Mesenteric fat pad (tissue), 1 donor: Measurements from ENCODE around the gene SLC25A2. TPM values are rescaled to one million over a fixed set of nuclear protein-coding genes. Genes with fewer than 3 reads are reported as not detected.
A peak's percentile ranks its signal among the peaks of the same experiment; 100 is the strongest.
"Not testable (repeated sequence)": the region's sequence is repeated elsewhere in the genome, so short reads cannot be mapped to it uniquely, and the experiment has no call there.

Experiments
- DNase-seq: peaks from one replicate; pipeline ENCODE4 v3.0.0-alpha.2; 2020; ENCODE audit warnings: low spot score
- long read RNA-seq: library from polyadenylated mRNA; unstranded; transcript quantifications from one replicate; pipeline ENCODE4 v2.0.0, GENCODE V29; 2020
- total RNA-seq: library from RNA; stranded (reverse); fragmentation: NEBNext Ultra II Directional; extraction: Animal tissue kit (Norgen Biotek cat#: 25700); gene quantifications from one replicate; pipeline ENCODE4 v1.2.1, GENCODE V29; 2021
- donor health status: DM: yes; HTN: yes; CAD: no.

Gene SLC25A2
- 0.61 TPM for total RNA-seq
- long read RNA-seq: 0 reads

DNA sequence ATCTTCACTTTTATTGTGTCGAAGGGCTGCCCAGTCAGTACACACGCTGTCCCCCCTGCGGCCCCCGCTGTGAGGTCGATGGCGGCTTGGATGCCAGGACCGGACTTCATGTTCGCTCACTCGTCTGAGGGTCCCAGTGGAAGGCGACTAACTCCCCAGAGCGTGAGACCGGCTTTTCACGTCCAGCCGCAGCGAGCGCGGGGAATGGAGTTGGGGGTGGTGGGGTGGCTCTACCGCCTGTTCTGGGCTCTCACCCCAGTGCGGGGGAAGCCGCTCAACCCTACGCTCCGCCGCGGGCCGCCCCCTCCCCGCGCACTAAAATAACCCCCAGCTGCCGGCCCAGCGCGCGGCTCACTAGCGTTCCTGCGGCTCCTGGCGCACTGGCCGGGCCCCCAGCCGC lies at the start of gene SLC25A2:
TSS of gene SLC25A2 (minus strand) at position 294 of the 400 bp plus-strand sequence. CDS start at position 110, 184 bp downstream.
- no peak for DNase-seq

- peak; percentile 74 for DNase-seq
Observed at GRCh38 chr5:141351591-141351990, 47.7 kb upstream of the SLC25A2 start.

DNA sequence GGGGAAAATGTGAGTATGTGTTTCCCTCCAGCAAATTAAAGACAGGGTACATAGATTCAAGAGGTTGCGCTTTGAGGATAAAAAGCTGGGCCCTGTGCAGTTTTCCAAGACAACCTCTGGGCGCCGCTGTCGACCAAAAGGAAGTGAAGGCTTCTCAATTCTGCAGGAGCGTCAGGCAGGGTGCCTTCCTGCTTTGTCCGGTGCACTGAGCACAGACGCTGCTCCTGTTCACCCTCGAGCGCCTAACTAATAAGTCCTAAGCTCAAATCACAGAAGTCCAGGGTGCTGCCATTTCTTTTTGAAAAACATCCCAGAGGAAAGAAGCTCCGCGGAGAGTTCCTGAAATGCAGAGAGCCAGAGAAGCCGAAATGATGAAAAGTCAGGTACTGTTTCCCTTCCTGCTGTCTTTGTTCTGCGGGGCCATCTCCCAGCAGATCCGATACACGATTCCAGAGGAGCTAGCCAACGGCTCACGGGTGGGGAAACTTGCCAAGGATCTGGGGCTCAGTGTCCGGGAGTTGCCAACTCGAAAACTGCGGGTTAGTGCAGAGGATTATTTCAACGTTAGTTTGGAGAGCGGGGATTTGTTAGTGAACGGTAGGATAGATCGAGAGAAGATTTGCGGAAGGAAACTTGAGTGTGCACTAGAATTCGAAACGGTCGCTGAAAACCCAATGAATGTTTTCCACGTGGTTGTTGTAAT lies 46.2 kb upstream of the SLC25A2 start, which contains the start of gene PCDHGB1:
TSS of gene PCDHGB1 (plus strand) at position 183 of the 703 bp plus-strand sequence. CDS start at position 345, 162 bp downstream.
- peak; percentile 65 for DNase-seq

DNA sequence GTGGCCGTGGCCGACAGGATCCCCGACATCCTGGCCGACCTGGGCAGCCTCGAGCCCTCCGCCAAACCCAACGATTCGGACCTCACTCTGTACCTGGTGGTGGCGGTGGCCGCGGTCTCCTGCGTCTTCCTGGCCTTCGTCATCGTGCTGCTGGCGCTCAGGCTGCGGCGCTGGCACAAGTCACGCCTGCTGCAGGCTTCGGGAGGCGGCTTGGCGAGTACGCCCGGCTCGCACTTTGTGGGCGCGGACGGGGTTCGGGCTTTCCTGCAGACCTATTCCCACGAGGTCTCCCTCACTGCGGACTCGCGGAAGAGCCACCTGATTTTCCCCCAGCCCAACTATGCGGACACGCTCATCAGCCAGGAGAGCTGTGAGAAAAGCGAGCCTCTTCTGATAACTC lies 42.2 kb upstream of the SLC25A2 start:
- DNase-seq: not testable (repeated sequence)

DNA sequence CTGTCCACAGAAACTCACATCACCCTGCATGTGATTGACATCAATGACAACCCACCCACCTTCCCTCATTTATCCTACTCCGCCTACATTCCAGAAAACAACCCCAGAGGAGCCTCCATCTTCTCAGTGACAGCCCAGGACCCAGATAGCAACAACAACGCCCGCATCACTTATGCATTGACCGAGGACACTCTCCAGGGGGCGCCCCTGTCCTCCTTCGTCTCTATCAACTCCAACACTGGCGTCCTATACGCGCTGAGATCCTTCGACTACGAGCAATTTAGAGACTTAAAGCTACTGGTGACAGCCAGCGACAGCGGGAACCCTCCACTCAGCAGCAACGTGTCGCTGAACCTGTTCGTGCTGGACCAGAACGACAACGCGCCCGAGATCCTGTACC lies 41.5 kb upstream of the SLC25A2 start:
- no peak for DNase-seq

DNA sequence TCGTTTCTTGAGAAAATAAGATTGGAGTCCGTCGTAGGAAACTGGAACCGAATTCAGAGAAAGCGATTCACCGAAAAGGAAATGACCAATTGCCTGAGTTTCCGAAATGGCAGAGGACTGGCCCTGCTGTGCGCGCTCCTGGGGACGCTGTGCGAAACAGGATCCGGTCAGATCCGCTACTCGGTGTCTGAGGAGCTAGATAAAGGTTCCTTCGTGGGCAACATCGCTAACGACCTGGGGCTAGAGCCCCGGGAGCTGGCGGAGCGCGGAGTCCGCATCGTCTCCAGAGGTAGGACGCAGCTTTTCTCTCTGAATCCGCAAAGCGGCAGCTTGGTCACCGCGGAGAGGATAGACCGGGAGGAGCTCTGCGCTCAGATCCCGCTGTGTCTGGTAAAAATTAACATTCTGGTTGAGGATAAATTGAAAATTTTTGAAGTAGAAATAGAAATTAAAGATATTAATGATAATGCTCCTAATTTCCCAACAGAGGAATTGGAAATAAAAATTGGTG lies 40.2 kb upstream of the SLC25A2 start:
- DNase-seq: no peak

- no peak for DNase-seq
Observed at GRCh38 chr5:141343242-141343952, 39.5 kb upstream of the SLC25A2 start, which contains the start of gene PCDHGA3. TSS of gene PCDHGA3 (plus strand) at chr5:141343829. CDS start at chr5:141344034, 205 bp downstream.

GRCh38 chr5:141342773-141343172 lies 38.9 kb upstream of the SLC25A2 start:
- no peak for DNase-seq

GRCh38 chr5:141340781-141341354 lies 37.0 kb upstream of the SLC25A2 start:
- not testable (repeated sequence) for DNase-seq

- no peak for DNase-seq
Observed at GRCh38 chr5:141338538-141339306, 34.9 kb upstream of the SLC25A2 start, which contains the start of gene PCDHGA2. TSS of gene PCDHGA2 (plus strand) at chr5:141338760.

- DNase-seq: not testable (repeated sequence)
Observed at GRCh38 chr5:141332571-141332970, 28.7 kb upstream of the SLC25A2 start.

DNA sequence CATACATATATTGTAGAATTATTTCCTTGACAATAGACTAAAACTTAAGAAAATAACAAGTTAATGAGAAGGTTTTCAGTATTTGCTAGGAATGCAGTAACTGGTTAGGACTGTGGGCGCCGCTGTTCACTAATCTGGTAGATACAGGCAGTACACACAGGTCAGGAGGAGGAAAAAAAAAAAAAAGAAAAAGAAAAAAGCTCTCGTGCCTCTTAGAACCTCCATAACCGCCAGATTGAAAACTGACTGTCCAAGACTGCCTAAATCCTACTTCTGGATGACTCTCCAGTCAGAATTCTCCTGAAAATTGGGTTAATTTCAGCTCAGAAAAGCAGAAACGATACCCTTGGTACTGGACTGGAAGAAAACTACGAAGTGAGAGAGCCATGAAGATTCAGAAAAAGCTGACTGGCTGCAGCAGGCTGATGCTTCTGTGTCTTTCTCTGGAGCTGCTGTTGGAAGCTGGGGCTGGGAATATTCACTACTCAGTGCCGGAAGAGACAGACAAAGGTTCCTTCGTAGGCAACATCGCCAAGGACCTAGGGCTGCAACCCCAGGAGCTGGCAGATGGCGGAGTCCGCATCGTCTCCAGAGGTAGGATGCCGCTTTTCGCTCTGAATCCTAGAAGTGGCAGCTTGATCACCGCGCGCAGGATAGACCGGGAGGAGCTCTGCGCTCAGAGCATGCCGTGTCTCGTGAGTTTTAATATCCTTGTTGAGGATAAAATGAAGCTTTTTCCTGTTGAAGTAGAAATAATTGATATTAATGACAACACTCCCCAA lies 26.6 kb upstream of the SLC25A2 start, which contains the start of gene PCDHGA1:
TSS of gene PCDHGA1 (plus strand) at position 216 of the 782 bp plus-strand sequence.
- no peak for DNase-seq

GRCh38 chr5:141328231-141328630 lies 24.4 kb upstream of the SLC25A2 start:
- no peak for DNase-seq

GRCh38 chr5:141326088-141326854 lies 22.4 kb upstream of the SLC25A2 start:
- DNase-seq: no peak

- no peak for DNase-seq
Observed at GRCh38 chr5:141322261-141322660, 18.4 kb upstream of the SLC25A2 start.

DNA sequence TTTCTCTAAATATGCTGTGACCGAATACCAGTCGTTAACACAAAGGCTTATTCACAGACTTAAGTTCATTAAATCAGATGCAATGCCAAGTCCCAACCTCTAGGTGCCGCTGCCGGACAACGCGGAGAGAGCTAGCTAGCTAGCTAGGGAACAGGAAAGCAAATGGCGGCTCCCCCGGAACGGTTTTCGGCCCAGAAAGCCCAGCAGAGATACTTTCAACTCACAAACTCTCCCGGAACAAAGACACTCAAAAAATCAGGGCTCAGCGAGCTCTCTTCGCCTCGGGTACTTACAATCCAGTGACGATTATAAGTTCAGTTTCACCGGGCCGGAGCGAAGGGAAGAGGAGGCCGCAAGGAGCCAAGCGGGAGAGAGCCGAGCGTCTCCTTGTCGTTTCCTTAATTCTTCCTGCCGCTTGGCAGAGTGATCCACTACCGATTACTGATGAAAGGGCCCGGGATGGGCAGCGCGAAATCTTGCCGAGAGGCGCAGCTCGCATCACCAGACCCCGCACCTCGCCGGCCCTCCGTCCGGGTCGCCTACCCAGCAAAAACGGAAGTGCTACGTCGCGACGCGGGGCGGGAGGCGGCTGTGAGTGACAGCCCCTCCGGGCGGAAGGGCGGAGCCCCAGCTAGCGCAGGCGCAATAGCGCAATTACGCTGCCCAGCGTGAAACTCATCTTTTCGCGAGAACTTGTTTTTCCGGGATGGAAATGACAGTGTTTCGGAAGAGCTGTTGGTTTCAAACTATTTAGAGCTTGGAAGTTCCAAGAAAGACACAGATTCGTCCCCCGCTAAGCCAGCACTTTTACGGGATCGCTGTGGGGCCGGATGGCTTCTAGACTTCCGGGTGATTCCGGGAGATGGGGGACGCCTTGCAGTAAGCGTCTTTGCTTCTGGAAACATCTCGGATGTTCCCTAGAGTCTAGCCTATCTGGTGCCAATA lies 16.6 kb upstream of the SLC25A2 start, which contains the start of gene TAF7:
TSS of gene TAF7 (minus strand) at position 560 of the 945 bp plus-strand sequence. CDS start 740 bp downstream, outside the sequence.
- peak; percentile 96 for DNase-seq

DNA sequence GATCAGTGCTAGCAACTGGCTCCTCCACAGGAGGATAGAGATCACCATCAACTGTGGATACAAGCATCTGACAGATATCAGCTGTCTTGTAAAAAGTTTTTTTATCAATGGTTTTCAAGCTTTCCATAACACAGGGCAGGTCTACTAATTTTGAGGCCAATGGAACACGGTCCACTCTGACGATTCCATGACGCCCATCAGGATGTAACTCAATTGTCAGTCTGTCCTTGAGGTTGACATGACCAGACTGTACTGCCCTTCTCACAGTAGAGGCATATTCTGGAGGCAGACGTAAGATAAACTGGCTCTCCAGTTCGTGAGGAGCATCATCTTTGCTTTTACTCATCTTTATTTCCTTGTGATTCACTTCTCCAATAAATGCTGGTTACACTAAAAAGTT lies 15.8 kb upstream of the SLC25A2 start:
- no peak for DNase-seq

- DNase-seq: no peak
Observed at GRCh38 chr5:141319202-141319601, 15.4 kb upstream of the SLC25A2 start.
